Brain microvascular endothelial cell (primary cell): ENCODE results near the gene SLC22A12.

Source experiments
- DNase-seq: peaks from one replicate; pipeline ENCODE4 v3.0.0-alpha.2; 2020
- H3K27ac ChIP-seq: fragments of 250-450 bp; sonication (Bioruptor Pico); 2 replicates; pipeline ENCODE4 v1.5.1; 2020; ENCODE audit warnings: mild to moderate bottlenecking, moderate library complexity
- H3K27me3 ChIP-seq: fragments of 250-450 bp; sonication (Bioruptor Pico); replicated peaks from 2 replicates; pipeline ENCODE4 v1.5.1; 2020; ENCODE audit warnings: mild to moderate bottlenecking
- H3K36me3 ChIP-seq: fragments of 250-450 bp; sonication (Bioruptor Pico); replicated peaks from 2 replicates; pipeline ENCODE4 v1.5.1; 2020; ENCODE audit warnings: mild to moderate bottlenecking
- H3K4me3 ChIP-seq: 2 replicates; pipeline ENCODE4 v1.5.1; 2011; ENCODE audit warnings: low read depth, mild to moderate bottlenecking, control low read depth, low read length, moderate library complexity
- in situ Hi-C: cut with HindIII; loops from 2 replicates; pipeline ENCODE4 v1.10.0; 2017; ENCODE audit warnings: low sequenced_read_pairs, low pct_ligation_motif_present
- TF ChIP-seq, protein P1 (sequence below): IDR thresholded peaks from 2 replicates; pipeline ENCODE4 v1.5.1; 2011; ENCODE audit warnings: low read depth, mild to moderate bottlenecking, moderate library complexity, low read length, control low read depth, inconsistent platforms; ENCODE audit errors: missing control alignments

SLC22A12 gene

DNA sequence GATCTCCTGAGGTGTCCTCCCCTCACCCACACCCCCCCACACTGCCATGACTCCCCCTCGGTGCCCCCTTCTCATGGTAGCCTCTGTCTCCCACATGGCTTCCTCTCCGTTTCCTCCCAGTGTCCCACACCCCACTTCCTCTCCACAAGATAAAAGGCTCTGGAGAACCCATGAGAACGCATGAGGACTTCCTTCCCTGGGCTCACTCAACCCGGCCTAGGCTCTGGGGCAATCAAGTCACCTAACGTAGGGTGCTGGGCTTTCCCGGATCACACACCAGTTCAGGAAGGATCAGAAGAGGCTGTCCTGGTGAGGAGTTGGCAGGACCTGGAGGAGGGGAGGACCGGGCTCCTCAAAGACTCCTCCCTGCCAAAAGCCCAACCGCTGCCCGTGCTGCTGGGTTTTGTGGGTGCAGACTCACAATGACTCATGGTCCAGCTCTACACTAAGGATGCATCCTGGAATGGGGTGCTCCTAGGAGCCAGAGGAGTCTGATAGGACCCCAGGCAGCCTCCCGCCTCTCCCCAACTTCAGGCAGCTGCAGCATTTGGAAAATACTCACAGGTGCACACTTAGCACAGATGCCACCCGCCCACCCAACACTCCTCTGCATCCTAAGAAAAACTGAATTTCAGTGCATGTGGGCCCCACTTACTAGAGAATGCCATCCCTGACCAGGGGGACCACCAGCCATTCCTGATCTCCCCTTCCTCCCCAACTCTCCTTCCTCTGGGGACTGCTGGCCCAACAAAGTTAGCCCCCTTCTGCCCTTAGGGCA lies 21.0 kb downstream of the SLC22A12 start:
- H3K36me3 ChIP-seq: no peaks in the 10 kb centered on the region
- no peak overlapping the region for H3K27ac ChIP-seq
- TF ChIP-seq, protein P1, sequence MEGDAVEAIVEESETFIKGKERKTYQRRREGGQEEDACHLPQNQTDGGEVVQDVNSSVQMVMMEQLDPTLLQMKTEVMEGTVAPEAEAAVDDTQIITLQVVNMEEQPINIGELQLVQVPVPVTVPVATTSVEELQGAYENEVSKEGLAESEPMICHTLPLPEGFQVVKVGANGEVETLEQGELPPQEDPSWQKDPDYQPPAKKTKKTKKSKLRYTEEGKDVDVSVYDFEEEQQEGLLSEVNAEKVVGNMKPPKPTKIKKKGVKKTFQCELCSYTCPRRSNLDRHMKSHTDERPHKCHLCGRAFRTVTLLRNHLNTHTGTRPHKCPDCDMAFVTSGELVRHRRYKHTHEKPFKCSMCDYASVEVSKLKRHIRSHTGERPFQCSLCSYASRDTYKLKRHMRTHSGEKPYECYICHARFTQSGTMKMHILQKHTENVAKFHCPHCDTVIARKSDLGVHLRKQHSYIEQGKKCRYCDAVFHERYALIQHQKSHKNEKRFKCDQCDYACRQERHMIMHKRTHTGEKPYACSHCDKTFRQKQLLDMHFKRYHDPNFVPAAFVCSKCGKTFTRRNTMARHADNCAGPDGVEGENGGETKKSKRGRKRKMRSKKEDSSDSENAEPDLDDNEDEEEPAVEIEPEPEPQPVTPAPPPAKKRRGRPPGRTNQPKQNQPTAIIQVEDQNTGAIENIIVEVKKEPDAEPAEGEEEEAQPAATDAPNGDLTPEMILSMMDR: no peak
- DNase-seq: no peak
- H3K27me3 ChIP-seq: peaks cover 6% of the 10 kb centered on the region
- in situ Hi-C loops: no loop called here
- no peak overlapping the region for H3K4me3 ChIP-seq

GRCh38 chr11:64613648-64614047 lies 22.6 kb downstream of the SLC22A12 start:
- in situ Hi-C loops: no loop called here
- no peak for DNase-seq
- peaks cover 3% of the 10 kb centered on the region for H3K27me3 ChIP-seq
- no peak overlapping the region for H3K4me3 ChIP-seq
- TF ChIP-seq, protein P1: no peak
- no peak overlapping the region for H3K27ac ChIP-seq
- no peaks in the 10 kb centered on the region for H3K36me3 ChIP-seq

GRCh38 chr11:64614917-64615316 lies 23.9 kb downstream of the SLC22A12 start:
- no peak overlapping the region for H3K27ac ChIP-seq
- no peaks in the 10 kb centered on the region for H3K36me3 ChIP-seq
- H3K4me3 ChIP-seq: no peak overlapping the region
- H3K27me3 ChIP-seq: no peaks in the 10 kb centered on the region
- in situ Hi-C loops: no loop called here
- DNase-seq: no peak
- TF ChIP-seq, protein P1: no peak

DNA sequence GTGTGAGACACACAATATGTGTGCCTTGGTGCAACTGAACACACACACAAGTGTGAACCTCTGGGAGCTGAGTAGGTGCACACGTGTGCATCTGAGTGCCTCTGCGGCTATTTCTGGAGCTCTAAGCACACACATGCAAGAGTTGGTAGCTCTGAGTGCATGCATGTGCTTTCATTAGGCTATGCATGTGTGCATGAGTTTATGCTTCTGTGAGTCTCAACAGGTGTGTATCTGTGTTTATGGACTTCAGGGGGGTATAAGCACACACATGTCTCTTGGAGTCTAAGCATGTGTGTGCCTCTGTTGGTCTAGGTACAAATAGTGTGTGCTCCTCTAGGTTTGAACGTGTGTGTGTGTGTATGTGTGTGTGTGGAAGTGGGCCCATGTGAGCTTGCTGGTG lies 25.8 kb downstream of the SLC22A12 start:
- TF ChIP-seq, protein P1: no peak
- Histone ChIP-seq H3K36me3 (no peaks in the 10 kb centered on the region), H3K27me3 (no peaks in the 10 kb centered on the region), H3K27ac (no peak overlapping the region), H3K4me3 (no peak overlapping the region)
- in situ Hi-C loops: no loop called here
- no peak for DNase-seq

DNA sequence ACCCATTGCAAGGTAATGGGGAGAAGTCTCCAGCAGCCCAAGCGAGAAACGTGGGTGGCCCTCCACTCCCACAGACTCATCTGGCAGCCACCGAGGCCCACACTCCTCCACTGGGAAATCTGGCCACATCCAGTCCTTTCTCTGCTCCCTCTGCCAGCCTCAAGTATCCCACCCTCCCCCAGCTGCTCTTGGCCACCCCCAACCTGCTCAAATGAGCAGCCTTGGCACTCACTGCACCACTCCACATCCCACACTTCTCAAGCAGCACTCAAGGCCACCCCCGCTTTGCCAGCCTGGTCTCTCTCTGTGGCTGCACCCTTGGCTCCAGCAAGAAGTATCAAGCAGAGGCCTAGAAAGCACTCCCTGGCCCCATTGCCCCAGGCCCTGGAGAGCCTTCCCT lies 28.2 kb downstream of the SLC22A12 start:
- no peaks in the 10 kb centered on the region for H3K36me3 ChIP-seq
- DNase-seq: no peak
- no peak overlapping the region for H3K27ac ChIP-seq
- H3K27me3 ChIP-seq: no peaks in the 10 kb centered on the region
- TF ChIP-seq, protein P1: no peak
- no peak overlapping the region for H3K4me3 ChIP-seq
- in situ Hi-C loops: no loop called here
